ENCODE data around the gene PPP2R3B. TPM values are rescaled to one million over a fixed set of nuclear protein-coding genes. Genes with fewer than 3 reads are reported as not detected.
"Not testable (repeated sequence)": the region's sequence is repeated elsewhere in the genome, so short reads cannot be mapped to it uniquely, and the experiment has no call there.

Gene PPP2R3B
- polyA plus RNA-seq, 1 experiment = 4.8 TPM

- TF ChIP-seq CTCF (IDR thresholded peaks at IDR 0.05; ENCODE audit: low read depth, low read length) = no peak
- H3K4me3 ChIP-seq (ENCODE audit: low read depth, low read length) = no peak overlapping the region
- peaks cover 18% of the 10 kb centered on the region for H3K9me3 ChIP-seq (ENCODE audit: control insufficient read depth, insufficient read depth, low read length)
- ChIA-PET POLR2A (no interaction called here), CTCF (no interaction called here)
- no peaks in the 10 kb centered on the region for H3K27me3 ChIP-seq (ENCODE audit: control insufficient read depth, insufficient read depth, low read length)
- H3K27ac ChIP-seq (ENCODE audit: low read depth, low read length) = no peak overlapping the region
- no peak for DNase-seq (ENCODE audit: low read depth, low spot score)
These were observed 79.2 kb downstream of the PPP2R3B start for GRCh38 chrX:307261-308111.

- H3K27me3 ChIP-seq (ENCODE audit: control insufficient read depth, insufficient read depth, low read length); DNase-seq (ENCODE audit: low read depth, low spot score); H3K4me3 ChIP-seq (ENCODE audit: low read depth, low read length); CTCF ChIA-PET; H3K27ac ChIP-seq (ENCODE audit: low read depth, low read length); POLR2A ChIA-PET: not testable (repeated sequence)
- peaks cover 25% of the 10 kb centered on the region for H3K9me3 ChIP-seq (ENCODE audit: control insufficient read depth, insufficient read depth, low read length)
These were observed 80.0 kb downstream of the PPP2R3B start for GRCh38 chrX:306614-307251.

- peaks cover 26% of the 10 kb centered on the region for H3K9me3 ChIP-seq (ENCODE audit: control insufficient read depth, insufficient read depth, low read length)
- H3K27ac ChIP-seq (ENCODE audit: low read depth, low read length); H3K4me3 ChIP-seq (ENCODE audit: low read depth, low read length); POLR2A ChIA-PET; H3K27me3 ChIP-seq (ENCODE audit: control insufficient read depth, insufficient read depth, low read length); DNase-seq (ENCODE audit: low read depth, low spot score); CTCF ChIA-PET: not testable (repeated sequence)
These were observed 80.7 kb downstream of the PPP2R3B start for GRCh38 chrX:305781-306613.

- peaks cover 30% of the 10 kb centered on the region for H3K9me3 ChIP-seq (ENCODE audit: control insufficient read depth, insufficient read depth, low read length)
- CTCF ChIA-PET = no interaction called here
- POLR2A ChIA-PET = no interaction called here
- no peak for TF ChIP-seq CTCF (IDR thresholded peaks at IDR 0.05; ENCODE audit: low read depth, low read length)
- no peak overlapping the region for H3K27ac ChIP-seq (ENCODE audit: low read depth, low read length)
- no peaks in the 10 kb centered on the region for H3K27me3 ChIP-seq (ENCODE audit: control insufficient read depth, insufficient read depth, low read length)
- DNase-seq (ENCODE audit: low read depth, low spot score) = no peak
- H3K4me3 ChIP-seq (ENCODE audit: low read depth, low read length) = no peak overlapping the region
These were observed 83.7 kb downstream of the PPP2R3B start for GRCh38 chrX:302975-303374.

GRCh38 chrX:300334-300733 lies 86.4 kb downstream of the PPP2R3B start:
- no peaks in the 10 kb centered on the region for H3K27me3 ChIP-seq (ENCODE audit: control insufficient read depth, insufficient read depth, low read length)
- TF ChIP-seq CTCF (IDR thresholded peaks at IDR 0.05; ENCODE audit: low read depth, low read length) = no peak
- no peak for DNase-seq (ENCODE audit: low read depth, low spot score)
- H3K4me3 ChIP-seq (ENCODE audit: low read depth, low read length) = no peak overlapping the region
- ChIA-PET POLR2A (no interaction called here), CTCF (no interaction called here)
- H3K27ac ChIP-seq (ENCODE audit: low read depth, low read length) = no peak overlapping the region
- peaks cover 32% of the 10 kb centered on the region for H3K9me3 ChIP-seq (ENCODE audit: control insufficient read depth, insufficient read depth, low read length)

All from AG04450 (cell line).